Astrocyte (in vitro differentiated cells and primary cell): ENCODE measurements around the gene LDB3. TPM values are rescaled to one million over a fixed set of nuclear protein-coding genes. Genes with fewer than 3 reads are reported as not detected.

Source experiments
- DNase-seq: peaks from one replicate; pipeline ENCODE4 v3.0.0-alpha.2; 2010; ENCODE audit warnings: low read depth
- FAIRE-seq: peaks from 2 replicates; lab custom pipeline; 2011; peaks lifted over from hg19 to GRCh38; lab: Jason Lieb, UNC
- H2AFZ ChIP-seq: 2 replicates; pipeline ENCODE4 v1.6.0; 2012; ENCODE audit warnings: low read depth, low read length, inconsistent platforms
- H3K27ac ChIP-seq: 2 replicates; pipeline ENCODE4 v1.5.1; 2011; ENCODE audit warnings: low read depth, low read length, inconsistent platforms
- H3K27me3 ChIP-seq: 2 replicates; pipeline ENCODE4 v1.6.0; 2011; ENCODE audit warnings: low read length, inconsistent platforms; ENCODE audit not compliant: insufficient read depth
- H3K36me3 ChIP-seq: 2 replicates; pipeline ENCODE4 v1.5.1; 2011; ENCODE audit warnings: low read length, inconsistent platforms; ENCODE audit not compliant: insufficient read depth
- H3K4me1 ChIP-seq: 2 replicates; pipeline ENCODE4 v1.5.1; 2011; ENCODE audit warnings: low read length, inconsistent platforms; ENCODE audit not compliant: insufficient read depth
- H3K4me2 ChIP-seq: 2 replicates; pipeline ENCODE4 v1.6.0; 2012; ENCODE audit warnings: low read length, inconsistent platforms
- H3K4me3 ChIP-seq: 2 replicates; pipeline ENCODE4 v1.5.1; 2011; ENCODE audit warnings: low read depth, mild to moderate bottlenecking, low read length, inconsistent platforms; ENCODE audit not compliant: insufficient read depth
- H3K79me2 ChIP-seq: 2 replicates; pipeline ENCODE4 v1.6.0; 2012; ENCODE audit warnings: mild to moderate bottlenecking, low read length, inconsistent platforms; ENCODE audit not compliant: insufficient read depth
- H3K9ac ChIP-seq: 2 replicates; pipeline ENCODE4 v1.6.0; 2012; ENCODE audit warnings: mild to moderate bottlenecking, low read length, inconsistent platforms
- H3K9me3 ChIP-seq: 2 replicates; pipeline ENCODE4 v1.5.1; 2012; ENCODE audit warnings: low read depth, mild to moderate bottlenecking, low read length, inconsistent platforms; ENCODE audit not compliant: insufficient read depth
- H4K20me1 ChIP-seq: 2 replicates; pipeline ENCODE4 v1.6.0; 2012; ENCODE audit warnings: low read length, inconsistent platforms; ENCODE audit not compliant: insufficient read depth
- H3K27ac Mint-ChIP-seq: one replicate; pipeline ENCODE4 v1.8.0; 2021; ENCODE audit warnings: mild to moderate bottlenecking, mixed read lengths; ENCODE audit not compliant: unreplicated experiment
- H3K27me3 Mint-ChIP-seq: one replicate; pipeline ENCODE4 v1.8.0; 2021; ENCODE audit warnings: low read depth, mixed read lengths; ENCODE audit not compliant: unreplicated experiment
- H3K36me3 Mint-ChIP-seq: one replicate; pipeline ENCODE4 v1.8.0; 2021; ENCODE audit warnings: low read depth, mixed read lengths; ENCODE audit not compliant: unreplicated experiment
- H3K4me1 Mint-ChIP-seq: one replicate; pipeline ENCODE4 v1.8.0; 2021; ENCODE audit warnings: low read depth, mixed read lengths; ENCODE audit not compliant: unreplicated experiment
- H3K4me3 Mint-ChIP-seq: one replicate; pipeline ENCODE4 v1.8.0; 2021; ENCODE audit warnings: mild to moderate bottlenecking, moderate library complexity, mixed read lengths; ENCODE audit not compliant: unreplicated experiment
- H3K9me3 Mint-ChIP-seq: one replicate; pipeline ENCODE4 v1.8.0; 2021; ENCODE audit warnings: mild to moderate bottlenecking, mixed read lengths; ENCODE audit not compliant: unreplicated experiment
- EZH2 ChIP-seq: IDR thresholded peaks from 2 replicates; pipeline ENCODE4 v1.6.1; 2012; ENCODE audit warnings: mild to moderate bottlenecking, low read length, inconsistent platforms; ENCODE audit not compliant: insufficient read depth
- total RNA-seq: library from RNA; stranded (reverse); gene quantifications from 2 replicates; pipeline ENCODE4 v1.2.1, GENCODE V29; 2021
- TF ChIP-seq, protein P1 (sequence below): IDR thresholded peaks from 2 replicates; pipeline ENCODE4 v1.5.1; 2011; ENCODE audit warnings: low read depth, mild to moderate bottlenecking, inconsistent platforms, low read length, moderate library complexity; ENCODE audit not compliant: insufficient read depth

Gene LDB3
- total RNA-seq, 1 donor from 2014 or later = 3.5 TPM

DNA sequence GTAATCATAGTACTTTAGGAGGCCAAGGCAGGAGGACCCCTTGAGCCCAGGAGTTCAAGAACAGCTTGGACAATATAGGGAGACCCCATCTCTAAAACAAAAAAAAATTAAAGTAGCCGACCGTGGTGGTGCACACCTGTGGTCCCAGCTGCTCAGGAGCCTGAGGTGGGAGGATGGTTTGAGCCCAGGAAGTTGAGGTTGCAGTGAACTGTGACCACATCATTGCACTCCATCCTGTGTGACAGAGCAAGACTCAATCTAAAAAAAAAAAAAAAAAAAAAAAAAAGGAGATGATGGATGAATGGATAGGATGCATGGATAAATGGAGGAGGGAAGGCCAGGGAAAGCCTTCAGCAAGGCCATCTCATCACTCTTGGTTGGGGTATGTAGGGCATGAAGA lies 54.7 kb downstream of the LDB3 start:
- Histone ChIP-seq H3K36me3 (no peaks in the 10 kb centered on the region), H3K27me3 (peaks cover 5% of the 10 kb centered on the region), H3K9ac (no peak overlapping the region), H3K27ac (no peak overlapping the region), H3K9me3 (no peaks in the 10 kb centered on the region), H3K4me2 (no peak overlapping the region), H3K4me1 (no peaks in the 10 kb centered on the region), H2AFZ (no peak overlapping the region), H3K79me2 (no peaks in the 10 kb centered on the region), H4K20me1 (no peaks in the 10 kb centered on the region), H3K4me3 (no peak overlapping the region)
- no peak for DNase-seq
- peaks cover 2% of the 10 kb centered on the region for H3K36me3 Mint-ChIP-seq
- no peak for TF ChIP-seq EZH2
- FAIRE-seq = no peak
- H3K27ac Mint-ChIP-seq = no peak overlapping the region
- H3K4me3 Mint-ChIP-seq = no peak overlapping the region
- H3K27me3 Mint-ChIP-seq = peaks cover 22% of the 10 kb centered on the region
- H3K9me3 Mint-ChIP-seq = no peaks in the 10 kb centered on the region
- no peaks in the 10 kb centered on the region for H3K4me1 Mint-ChIP-seq

DNA sequence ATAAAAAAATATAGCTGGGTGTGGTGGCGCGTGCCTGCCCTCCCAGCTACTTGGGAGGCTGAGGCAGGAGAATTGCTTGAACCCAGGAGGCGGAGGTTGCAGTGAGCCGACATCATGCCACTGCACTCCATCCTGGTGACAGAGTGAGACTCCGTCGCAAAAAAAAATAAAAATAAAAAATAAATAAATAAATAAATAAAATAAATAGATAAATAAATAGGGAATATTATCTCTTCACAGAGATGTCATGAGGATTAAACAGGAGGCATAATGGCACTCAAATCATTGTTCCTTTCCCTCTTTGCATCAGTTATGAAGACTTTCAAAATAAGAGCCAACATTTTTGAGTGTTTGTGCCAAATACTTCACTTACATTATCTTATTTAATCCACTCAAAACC lies 56.1 kb downstream of the LDB3 start:
- Histone ChIP-seq H3K9me3 (no peaks in the 10 kb centered on the region), H3K4me2 (no peak overlapping the region), H2AFZ (no peak overlapping the region), H3K36me3 (no peaks in the 10 kb centered on the region), H3K9ac (no peak overlapping the region), H3K27ac (no peak overlapping the region), H3K27me3 (peaks cover 5% of the 10 kb centered on the region), H3K4me1 (no peaks in the 10 kb centered on the region), H3K79me2 (no peaks in the 10 kb centered on the region), H4K20me1 (no peaks in the 10 kb centered on the region), H3K4me3 (no peak overlapping the region)
- H3K9me3 Mint-ChIP-seq = no peaks in the 10 kb centered on the region
- peaks cover 13% of the 10 kb centered on the region for H3K27me3 Mint-ChIP-seq
- FAIRE-seq (no peak), DNase-seq (no peak)
- no peaks in the 10 kb centered on the region for H3K4me1 Mint-ChIP-seq
- no peak overlapping the region for H3K27ac Mint-ChIP-seq
- TF ChIP-seq EZH2 = no peak
- TF ChIP-seq, protein P1, sequence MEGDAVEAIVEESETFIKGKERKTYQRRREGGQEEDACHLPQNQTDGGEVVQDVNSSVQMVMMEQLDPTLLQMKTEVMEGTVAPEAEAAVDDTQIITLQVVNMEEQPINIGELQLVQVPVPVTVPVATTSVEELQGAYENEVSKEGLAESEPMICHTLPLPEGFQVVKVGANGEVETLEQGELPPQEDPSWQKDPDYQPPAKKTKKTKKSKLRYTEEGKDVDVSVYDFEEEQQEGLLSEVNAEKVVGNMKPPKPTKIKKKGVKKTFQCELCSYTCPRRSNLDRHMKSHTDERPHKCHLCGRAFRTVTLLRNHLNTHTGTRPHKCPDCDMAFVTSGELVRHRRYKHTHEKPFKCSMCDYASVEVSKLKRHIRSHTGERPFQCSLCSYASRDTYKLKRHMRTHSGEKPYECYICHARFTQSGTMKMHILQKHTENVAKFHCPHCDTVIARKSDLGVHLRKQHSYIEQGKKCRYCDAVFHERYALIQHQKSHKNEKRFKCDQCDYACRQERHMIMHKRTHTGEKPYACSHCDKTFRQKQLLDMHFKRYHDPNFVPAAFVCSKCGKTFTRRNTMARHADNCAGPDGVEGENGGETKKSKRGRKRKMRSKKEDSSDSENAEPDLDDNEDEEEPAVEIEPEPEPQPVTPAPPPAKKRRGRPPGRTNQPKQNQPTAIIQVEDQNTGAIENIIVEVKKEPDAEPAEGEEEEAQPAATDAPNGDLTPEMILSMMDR = no peak
- peaks cover 2% of the 10 kb centered on the region for H3K36me3 Mint-ChIP-seq
- H3K4me3 Mint-ChIP-seq = no peak overlapping the region

DNA sequence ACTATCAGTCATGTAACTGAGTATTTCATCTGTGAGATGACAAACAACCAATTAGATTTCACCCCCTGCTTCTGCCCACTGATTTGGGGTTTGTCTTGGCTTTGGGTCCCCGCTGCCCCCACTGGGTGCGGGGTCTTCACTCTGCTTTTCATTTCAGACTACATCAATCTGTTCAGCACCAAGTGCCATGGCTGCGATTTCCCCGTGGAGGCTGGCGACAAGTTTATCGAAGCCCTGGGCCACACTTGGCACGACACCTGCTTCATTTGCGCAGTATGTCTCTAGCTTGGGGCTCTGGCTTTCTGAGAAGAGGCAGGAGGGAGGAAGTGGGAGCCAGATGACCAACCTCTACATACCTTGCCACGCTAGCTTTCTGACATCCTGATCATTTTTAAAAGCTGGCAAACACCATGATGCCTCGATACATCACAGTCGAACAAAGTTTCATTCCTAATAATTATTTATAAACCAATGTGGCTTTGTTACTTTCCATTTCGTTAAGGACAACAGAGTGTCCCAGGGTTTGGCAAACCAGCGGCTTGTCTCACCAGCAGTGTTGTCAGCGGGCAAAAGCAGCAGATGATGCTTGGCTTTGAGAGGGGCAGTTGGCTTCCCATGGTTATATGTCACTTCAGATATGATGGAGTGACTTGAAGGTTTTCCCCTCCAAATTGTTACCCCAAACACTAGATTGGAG lies 57.8 kb downstream of the LDB3 start:
- no peaks in the 10 kb centered on the region for H3K9me3 ChIP-seq
- H3K36me3 ChIP-seq = no peaks in the 10 kb centered on the region
- Mint-ChIP-seq H3K27me3 (peaks cover 5% of the 10 kb centered on the region), H3K27ac (no peak overlapping the region), H3K4me3 (no peak overlapping the region), H3K9me3 (no peaks in the 10 kb centered on the region), H3K4me1 (peaks cover 3% of the 10 kb centered on the region), H3K36me3 (peaks cover 2% of the 10 kb centered on the region)
- H3K4me2 ChIP-seq = no peak overlapping the region
- H3K4me3 ChIP-seq = no peak overlapping the region
- TF ChIP-seq EZH2 = no peak
- TF ChIP-seq, protein P1 = no peak
- no peak for FAIRE-seq
- no peaks in the 10 kb centered on the region for H4K20me1 ChIP-seq
- no peak for DNase-seq
- H3K4me1 ChIP-seq = no peaks in the 10 kb centered on the region
- no peak overlapping the region for H2AFZ ChIP-seq
- H3K27me3 ChIP-seq = peaks cover 5% of the 10 kb centered on the region
- H3K9ac ChIP-seq = no peak overlapping the region
- no peak overlapping the region for H3K27ac ChIP-seq
- H3K79me2 ChIP-seq = no peaks in the 10 kb centered on the region
